Nucleus accumbens (tissue), 56 donors: ENCODE results near the gene GTSE1.
A peak's percentile ranks its signal among the peaks of the same experiment; 100 is the strongest.
"Not testable (repeated sequence)": the region's sequence is repeated elsewhere in the genome, so short reads cannot be mapped to it uniquely, and the experiment has no call there.

Source experiments
- DNase-seq, 56 donors: peaks; one replicate each; lab custom pipeline; 2025; lab: John Stamatoyannopoulos, UW

GTSE1 gene

DNA sequence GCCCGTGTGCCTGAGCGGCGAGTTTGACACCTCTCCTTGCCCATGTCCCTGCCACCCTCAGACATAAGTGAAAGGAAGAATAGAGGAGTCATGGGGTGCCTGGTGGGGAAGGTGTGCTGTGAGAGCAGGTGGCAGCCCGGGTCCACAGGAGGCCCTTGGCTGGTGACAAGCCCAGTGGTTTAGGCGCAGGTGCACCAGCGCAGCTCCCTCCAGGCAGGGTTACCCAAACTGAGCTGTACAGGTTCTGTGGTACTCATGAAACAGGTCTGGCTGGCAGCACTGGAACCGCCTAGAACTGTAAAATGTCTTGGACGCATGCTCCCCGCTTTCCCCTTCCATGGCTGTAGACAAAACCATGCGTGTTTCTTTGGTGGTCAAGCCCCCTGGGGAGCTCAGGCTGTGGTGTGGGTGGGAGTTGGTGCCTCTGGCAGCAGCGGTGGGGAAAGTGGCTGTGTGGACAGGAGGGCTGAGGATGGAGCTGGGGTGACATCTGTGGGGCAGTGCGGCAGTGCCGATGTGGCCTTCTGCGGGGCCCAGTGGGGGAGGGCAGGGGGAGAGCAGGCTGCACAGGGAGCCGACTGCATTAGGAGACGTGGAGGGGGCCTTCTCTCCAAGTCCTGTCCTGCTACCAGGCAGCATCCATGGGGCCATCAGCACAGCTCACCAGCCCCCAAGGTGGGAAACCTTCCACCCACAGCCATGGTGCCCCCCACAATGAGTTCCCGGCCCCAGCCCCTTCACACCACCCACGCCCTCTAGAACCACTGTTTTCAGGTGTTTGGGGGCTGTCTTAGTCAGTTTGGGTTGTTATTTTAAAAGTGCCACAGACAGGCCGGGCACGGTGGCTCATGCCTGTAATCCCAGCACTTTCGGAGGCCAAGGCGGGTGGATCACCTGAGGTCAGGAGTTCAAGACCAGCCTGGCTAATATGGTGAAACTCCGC lies 5.6 kb upstream of the GTSE1 start:
- DNase-seq, result no peak

DNA sequence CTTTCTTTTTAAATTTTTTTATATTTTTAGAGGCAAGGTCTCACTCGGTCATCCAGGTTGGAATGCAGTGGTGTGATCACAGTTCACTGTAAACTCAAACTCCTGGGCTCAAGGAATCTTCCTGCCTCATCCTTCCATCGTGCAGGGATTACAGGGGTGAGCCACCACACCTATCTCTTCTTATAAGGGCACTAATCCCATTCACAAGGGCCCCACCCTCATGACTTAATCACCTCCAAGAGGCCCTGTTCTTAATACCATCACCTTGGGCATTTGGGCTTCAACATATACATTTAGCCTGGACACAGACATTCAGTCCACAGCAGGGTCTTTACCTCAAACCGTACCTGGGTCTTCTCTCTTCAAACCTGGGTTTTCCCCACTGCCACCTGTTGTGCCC lies 4.5 kb upstream of the GTSE1 start:
- no peak for DNase-seq

DNA sequence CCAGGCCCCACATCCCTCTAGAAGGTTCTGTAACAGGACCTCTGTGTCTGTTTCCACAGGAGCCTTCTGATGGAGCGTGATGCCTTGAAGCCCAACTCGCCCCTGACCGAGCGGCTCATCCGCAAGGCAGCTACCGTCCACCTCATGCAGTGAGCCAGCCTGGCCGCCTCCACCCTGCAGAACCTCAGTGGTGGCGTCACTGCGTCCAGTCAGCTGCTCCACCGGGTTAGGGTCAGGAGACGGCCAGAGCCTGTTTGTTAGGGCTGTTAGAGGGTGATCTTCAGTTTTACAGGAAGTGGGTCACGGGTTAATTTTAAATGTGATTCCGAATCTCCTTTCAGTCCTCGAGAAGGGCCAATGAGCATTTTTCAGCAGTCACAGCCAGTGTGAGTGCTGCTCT lies 3.9 kb upstream of the GTSE1 start:
- peak in 1 of 56 donors; percentile 29 for DNase-seq

DNA sequence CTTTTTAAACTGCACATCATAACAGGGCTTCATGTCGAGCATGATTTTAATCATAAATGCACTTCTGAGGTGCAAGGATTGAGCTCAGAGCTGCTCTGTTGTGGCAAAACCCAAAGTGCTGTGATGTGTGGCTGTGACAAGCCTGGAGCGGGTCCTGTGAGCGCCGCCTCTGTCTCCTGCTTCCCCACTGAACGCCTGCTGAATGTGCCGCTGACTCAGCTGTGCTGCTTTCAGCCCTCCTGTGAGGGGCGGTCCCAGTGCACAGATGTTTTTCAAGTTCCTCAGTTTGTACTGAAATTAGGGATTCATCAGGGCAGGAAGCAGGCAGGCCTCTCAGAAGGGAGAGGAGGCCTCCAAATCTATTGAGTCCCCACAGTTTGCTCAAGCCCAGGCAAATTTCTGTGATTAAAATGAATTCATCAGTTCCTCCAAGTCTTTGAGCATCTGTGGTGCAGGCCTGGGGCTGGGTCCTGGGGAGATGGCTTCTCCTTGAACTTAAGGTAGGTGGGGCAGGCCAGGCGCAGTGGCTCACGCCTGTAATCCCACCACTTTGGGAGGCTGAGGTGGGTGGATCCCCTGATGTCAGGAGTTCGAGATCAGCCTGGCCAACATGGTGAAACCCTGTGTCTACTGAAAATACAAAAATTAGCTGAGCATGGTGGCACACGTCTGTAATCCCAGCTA lies 3.0 kb upstream of the GTSE1 start:
- peak in 44 of 56 donors; percentile 7 to 88 (median 56) for DNase-seq

DNA sequence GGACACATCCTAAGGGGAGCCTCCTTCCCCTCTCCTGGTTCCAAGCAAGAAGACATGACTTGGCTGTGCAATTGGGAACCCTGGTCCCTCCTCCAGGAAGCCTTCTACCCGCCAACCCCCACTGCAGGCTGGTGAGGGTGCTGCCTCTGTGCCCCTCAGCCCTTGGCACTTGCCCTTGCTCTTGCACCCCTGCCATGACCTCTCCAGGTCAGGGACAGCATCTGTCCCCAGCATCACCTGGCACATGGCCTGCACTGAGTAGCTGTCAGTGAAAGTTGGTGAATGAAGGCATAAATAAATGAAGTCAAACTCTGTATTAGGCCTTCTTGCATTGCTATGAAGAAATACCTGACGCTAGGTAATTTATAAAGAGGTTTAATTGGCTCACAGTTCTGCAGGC lies 1.9 kb upstream of the GTSE1 start:
- DNase-seq, result no peak

DNA sequence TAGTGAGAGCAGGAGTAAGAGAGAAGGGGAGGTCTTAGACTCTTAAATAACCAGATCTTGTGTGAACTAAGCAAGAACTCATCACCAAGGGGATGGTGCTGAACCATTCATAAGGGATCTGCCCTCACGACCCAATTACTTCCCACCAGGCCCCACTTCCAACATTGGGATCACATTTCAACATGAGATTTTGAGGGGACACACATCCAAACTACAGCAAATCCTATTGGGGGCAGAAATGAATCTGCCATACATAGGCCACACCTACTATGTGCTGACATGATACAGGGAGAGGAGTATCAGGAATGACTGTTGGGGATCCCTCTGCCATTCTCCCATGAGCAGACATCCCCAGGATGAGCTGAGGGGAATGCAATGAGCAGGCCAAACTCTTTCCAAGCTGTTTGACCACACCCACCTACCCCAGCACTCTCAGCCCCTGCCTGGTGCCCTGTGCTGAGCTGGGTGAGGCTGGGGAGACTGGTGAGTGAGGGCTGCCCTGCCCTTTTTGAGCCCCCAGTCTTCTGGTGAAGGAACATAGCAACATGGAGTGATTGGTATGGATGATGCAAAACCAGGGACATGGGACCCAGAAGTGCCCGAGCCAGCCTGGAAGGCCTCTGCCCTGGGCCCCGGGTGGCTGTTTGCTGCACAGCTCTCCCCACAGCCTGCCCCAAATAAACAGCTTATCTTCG lies 1.2 kb upstream of the GTSE1 start:
- no peak for DNase-seq

DNA sequence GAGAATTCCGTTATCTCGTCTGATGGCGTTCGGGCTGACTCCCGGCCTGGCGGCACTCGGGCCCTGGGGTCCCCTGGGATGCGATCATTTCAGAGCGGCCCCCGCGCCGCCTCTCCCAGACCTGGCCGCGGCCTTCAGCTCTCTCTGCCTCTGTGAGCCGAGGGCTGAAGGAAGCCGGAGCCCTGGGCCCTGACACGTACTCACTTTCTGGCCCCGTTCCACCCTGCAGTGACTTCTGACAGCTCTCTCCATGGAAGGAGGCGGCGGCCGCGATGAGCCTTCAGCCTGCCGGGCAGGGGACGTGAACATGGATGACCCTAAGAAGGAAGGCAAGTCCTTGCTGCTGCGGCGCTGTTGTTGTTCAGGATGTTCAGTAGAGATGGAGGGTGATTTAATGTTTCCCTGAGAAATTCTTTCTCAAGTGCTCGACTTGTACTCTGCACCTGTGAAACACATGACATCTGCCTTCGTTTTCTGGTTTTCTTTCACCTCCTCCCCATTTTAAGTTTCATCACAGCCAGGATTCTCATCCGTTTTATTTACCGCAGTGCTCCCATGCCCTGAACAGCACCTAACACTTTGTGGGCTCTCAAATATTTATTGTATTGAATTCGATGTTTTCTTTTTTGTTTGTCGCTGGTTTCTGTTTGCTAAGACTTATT lies 612 bp downstream of the GTSE1 start:
- DNase-seq, result no peak

DNA sequence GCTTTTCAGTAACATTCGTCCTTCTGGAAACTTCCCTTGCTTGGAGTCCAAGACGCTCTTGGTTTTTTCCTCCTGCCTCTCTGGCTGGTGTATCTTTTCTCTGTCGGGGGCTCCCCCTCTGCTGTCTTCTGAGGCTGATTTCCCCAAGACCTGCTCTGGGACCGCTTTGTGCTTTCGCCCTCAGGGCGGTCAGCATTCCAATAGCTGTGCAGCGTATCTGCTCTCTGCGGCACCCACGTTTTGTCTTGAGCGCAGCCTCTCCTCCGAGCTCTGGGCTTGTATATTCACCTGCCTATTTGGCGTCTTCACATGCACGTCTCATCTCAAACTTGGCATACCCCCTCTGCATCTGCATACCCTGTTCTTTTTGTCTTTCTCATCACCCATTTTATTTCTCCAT lies 2.4 kb downstream of the GTSE1 start:
- DNase-seq, result no peak

DNA sequence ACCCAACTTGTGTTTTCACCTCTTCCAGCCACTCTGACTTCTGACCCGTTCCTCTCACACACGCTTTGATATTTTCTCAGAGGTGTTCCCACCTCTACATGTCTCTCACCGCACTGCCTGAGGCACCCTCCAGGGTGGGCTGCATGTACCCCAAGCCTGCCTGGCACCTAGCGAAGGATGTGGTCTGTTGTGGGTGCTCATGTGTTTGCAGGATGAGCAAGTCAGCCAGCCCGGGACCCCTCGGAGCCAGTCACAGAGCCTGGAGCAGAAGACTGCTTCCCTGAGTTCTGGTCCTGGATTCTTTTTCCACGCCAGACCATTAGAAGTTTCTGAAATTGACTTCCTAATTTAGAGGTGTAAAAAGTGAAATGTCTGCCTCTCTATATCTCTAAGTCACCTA lies 3.8 kb downstream of the GTSE1 start:
- no peak for DNase-seq

DNA sequence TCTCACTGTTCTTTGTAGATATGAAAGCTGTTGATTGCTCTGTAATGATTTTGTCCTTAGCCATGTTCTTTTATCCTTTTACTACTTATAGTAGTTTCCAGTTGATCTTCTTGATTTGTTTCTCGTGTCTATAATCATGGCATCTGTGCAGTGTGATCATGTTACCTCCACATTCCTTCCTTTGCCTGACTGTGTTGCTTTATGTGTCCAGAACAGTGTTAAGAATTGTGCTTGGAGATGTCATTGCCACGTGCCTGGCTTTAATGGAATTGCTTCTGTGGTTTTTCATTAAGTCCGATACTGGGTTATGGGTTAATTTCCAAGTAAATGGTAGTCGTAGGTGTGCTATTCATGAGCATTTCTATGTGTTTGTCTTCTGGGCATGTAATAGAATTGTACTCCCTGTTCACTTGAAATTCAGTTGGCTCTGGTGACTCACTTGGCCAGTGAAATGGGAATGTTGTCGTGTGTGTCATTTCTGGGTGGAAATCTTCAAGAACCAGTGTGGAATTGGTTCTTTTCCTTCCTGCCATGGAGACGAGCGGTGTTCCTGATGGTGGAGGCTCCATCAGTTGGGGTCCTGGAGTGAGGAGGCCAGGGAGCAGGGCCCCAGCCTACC lies 6.8 kb downstream of the GTSE1 start:
- DNase-seq, result no peak

DNA sequence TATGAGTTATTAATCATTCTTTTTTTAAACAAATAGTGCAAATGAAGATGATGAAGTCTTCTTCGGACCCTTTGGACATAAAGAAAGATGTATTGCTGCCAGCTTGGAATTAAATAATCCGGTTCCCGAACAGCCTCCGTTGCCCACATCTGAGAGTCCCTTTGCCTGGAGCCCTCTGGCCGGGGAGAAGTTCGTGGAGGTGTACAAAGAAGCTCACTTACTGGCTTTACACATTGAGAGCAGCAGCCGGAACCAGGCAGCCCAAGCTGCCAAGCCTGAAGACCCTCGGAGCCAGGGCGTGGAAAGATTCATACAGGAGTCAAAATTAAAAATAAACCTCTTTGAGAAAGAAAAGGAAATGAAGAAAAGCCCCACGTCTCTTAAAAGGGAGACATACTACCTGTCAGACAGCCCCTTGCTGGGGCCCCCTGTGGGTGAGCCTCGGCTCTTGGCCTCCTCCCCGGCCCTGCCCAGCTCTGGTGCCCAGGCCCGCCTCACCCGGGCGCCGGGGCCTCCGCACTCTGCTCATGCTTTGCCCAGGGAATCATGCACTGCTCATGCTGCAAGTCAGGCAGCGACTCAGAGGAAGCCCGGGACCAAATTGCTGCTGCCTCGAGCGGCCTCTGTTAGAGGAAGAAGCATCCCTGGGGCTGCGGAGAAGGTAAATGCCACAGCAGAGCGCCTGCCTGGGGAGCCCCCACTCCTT lies 11.8 kb downstream of the GTSE1 start:
- DNase-seq, result no peak

DNA sequence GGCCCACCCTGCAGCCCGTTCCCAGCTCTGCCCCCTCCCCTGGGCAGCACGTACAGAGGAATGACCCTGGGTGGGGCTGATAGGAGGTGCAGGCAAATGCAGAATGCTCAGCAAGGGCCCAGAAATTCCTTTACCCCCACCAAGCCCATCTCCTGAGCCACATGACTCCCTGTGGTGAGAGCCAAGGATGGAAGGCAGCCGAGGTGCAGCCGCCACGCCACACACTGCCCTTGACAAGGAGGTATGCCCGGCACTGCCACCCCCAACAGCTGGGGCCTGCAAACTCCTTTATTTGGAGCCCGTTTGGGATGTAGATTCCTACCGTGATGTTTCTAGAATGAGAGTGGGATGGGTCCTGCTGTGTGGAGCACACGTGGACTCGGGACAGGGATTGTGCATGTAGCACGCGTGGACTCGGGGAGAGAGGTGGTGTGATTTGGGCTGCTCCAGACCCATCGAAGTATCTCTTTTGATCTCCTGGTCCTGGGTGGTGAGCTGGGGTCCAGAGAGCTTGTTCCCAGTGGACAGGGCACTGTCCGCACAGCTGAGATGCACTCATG lies 12.9 kb downstream of the GTSE1 start:
- no peak for DNase-seq

DNA sequence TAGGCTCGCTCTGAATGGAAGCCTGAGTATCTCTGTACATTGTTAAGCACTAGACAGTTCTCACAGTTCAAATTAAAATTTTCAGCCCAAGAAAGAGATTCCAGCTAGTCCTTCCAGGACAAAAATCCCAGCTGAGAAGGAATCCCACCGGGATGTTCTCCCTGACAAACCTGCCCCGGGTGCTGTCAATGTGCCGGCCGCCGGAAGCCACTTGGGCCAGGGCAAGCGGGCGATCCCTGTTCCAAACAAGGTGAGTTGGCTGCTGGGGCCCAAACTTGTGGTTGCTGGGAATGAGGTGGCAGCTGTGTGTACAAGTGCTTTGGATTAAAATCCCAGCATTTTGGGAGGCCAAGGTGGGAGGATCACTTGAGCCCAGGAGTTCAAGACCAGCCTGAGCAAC lies 15.4 kb downstream of the GTSE1 start:
- no peak for DNase-seq

DNA sequence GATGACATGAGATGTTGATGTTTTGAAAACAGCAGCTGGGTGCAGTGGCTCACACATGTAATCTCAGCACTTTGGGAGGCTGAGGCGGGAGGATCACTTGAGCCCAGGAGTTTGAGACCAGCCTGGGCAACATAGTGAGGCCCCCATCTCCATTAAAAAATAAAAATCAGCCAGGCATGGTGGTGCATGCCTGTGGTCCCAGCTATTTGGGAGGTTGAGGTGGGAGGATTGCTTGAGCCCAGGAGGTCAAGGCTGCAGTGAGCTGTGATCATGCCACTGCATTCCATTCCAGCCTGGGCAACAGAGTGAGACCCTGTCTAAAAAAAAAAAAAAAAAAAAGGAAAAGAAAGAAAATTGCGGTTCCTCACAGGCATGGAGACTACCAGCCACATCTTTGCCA lies 16.2 kb downstream of the GTSE1 start:
- DNase-seq, result not testable (repeated sequence)

DNA sequence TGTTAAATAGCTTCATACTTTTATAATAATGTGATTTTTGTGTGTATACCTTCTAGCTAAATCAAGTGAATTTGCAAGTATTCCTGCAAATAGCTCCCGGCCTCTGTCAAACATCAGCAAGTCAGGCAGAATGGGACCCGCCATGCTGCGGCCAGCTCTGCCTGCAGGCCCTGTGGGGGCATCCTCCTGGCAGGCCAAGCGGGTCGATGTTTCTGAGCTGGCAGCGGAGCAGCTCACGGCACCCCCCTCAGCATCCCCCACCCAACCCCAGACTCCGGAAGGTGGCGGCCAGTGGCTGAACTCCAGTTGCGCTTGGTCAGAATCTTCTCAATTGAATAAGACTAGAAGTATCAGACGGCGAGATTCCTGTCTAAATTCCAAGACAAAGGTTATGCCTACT lies 19.3 kb downstream of the GTSE1 start:
- no peak for DNase-seq

DNA sequence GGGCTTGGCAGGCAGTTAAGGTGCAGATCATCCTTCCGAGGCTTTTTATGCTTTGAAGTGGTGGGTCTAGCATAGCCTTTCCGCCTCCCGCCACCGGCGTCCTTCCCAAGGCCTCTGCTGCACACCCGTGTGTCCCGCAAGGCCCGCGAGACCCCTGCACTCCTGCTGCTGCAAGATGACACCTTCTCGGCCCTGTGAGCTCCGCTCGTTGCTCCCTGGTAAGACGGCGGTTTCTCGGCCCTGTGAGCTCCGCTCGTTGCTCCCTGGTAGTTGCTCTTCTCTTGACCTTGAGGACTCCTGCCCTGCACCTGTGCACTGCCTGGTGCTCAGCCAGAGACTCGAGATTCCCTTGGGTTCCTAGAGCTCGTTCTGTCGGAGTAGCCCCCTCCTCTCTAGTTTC lies 21.0 kb downstream of the GTSE1 start:
- no peak for DNase-seq

DNA sequence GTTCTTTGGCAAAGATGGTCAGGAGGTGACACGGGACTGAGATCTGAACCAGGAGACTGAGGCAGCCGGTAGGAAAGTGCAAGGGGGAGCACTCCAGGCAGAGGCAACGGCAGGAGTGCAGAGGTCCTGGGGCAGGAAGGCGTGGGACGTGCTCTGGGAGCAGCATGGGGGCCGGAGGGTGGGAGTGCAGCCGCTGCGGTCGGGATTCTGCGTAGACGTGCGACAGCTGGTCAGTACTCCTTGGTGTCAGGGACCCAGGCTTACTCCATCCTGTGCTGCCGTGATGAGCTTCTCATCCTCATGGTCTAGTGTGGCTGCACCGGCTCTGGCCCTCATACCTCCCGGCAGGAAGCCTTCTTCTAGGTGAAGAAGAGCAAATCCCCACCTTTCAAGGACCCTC lies 21.9 kb downstream of the GTSE1 start:
- DNase-seq, result no peak

DNA sequence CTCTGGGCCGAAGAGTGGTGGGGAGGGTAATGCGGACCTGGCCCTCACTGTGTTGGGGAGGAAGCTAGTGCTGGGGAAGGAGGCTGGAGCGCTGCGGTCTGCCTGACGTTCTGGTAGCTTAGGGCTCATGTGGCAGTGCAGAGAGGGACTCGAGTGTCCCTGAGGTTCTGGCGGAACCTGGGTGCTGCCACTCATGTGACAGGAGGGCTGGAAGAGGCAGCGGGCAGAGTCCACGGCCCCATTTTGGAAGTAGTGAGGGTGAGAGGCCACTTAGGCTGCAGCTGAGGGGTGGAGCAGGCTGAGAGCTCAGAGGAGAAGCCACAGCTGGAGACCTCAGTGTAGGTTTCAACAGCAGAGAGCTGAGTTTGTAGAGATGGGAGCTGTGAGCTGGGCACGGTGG lies 22.6 kb downstream of the GTSE1 start:
- DNase-seq, result no peak

DNA sequence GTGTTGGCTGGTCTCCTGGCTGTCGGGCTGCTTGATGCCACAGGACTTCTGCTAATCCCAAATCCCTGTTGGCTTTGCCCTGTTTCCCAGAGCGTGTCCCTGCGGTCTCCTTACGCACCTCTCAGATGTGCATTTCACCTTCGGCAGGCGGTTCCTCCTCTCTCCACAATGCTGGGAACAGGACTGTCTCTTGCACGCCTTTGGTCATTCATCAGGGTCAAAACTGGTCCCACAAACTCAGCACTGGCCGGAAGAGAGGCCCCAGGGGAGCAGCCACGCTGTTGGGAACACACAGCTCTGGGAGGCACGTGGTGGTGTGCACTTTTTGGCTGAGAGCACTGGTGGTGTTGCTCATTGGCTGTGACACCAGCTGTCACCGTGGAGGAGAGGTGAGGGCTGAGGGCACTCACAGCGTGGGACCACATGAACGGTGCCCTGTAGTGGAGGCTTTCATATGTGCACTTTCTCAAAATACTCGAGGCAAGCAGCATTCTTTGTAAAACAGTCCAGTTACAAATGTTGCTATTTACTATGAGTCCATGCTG lies 23.6 kb downstream of the GTSE1 start:
- no peak for DNase-seq
